Middle frontal gyrus (tissue), 1 donor: ENCODE results near the gene TMC8.
"Not testable (repeated sequence)": the region's sequence is repeated elsewhere in the genome, so short reads cannot be mapped to it uniquely, and the experiment has no call there.

Experiments used
- DNase-seq: peaks from one replicate; pipeline ENCODE4 v3.0.0-alpha.2; 2015; ENCODE audit warnings: low spot score; ENCODE audit errors: extremely low spot score

TMC8 gene

GRCh38 chr17:78109489-78109761 lies 21.1 kb upstream of the TMC8 start:
- no peak for DNase-seq

- no peak for DNase-seq
Measured at GRCh38 chr17:78110363-78111015, 20.1 kb upstream of the TMC8 start.

- DNase-seq: no peak
Measured at GRCh38 chr17:78111016-78111726, 19.4 kb upstream of the TMC8 start.

GRCh38 chr17:78111727-78112517 lies 18.6 kb upstream of the TMC8 start:
- DNase-seq: no peak

GRCh38 chr17:78112518-78113471 lies 17.8 kb upstream of the TMC8 start:
- peak; percentile 31 for DNase-seq

GRCh38 chr17:78113804-78114785 lies 16.5 kb upstream of the TMC8 start:
- DNase-seq: no peak

GRCh38 chr17:78114831-78115723 lies 15.5 kb upstream of the TMC8 start:
- peak; percentile 71 for DNase-seq

GRCh38 chr17:78115803-78116202 lies 14.8 kb upstream of the TMC8 start:
- DNase-seq: not testable (repeated sequence)

GRCh38 chr17:78116411-78116810 lies 14.2 kb upstream of the TMC8 start:
- no peak for DNase-seq

GRCh38 chr17:78117027-78117981 lies 13.3 kb upstream of the TMC8 start:
- no peak for DNase-seq

- DNase-seq: no peak
Measured at GRCh38 chr17:78118801-78119241, 11.8 kb upstream of the TMC8 start.

- no peak for DNase-seq
Measured at GRCh38 chr17:78120537-78120936, 10.0 kb upstream of the TMC8 start.

- no peak for DNase-seq
Measured at GRCh38 chr17:78120971-78121800, 9.4 kb upstream of the TMC8 start.

GRCh38 chr17:78121801-78122215 lies 8.8 kb upstream of the TMC8 start:
- DNase-seq: no peak

- DNase-seq: no peak
Measured at GRCh38 chr17:78122216-78122930, 8.2 kb upstream of the TMC8 start.

- DNase-seq: no peak
Measured at GRCh38 chr17:78122931-78123249, 7.7 kb upstream of the TMC8 start.
